GM18858 (cell line): ENCODE results near the gene MAPKBP1.

Source experiments
- ATAC-seq: cut with Tn5 transposase; IDR thresholded peaks from one replicate; pipeline ENCODE4 v1.9.1; 2021; ENCODE audit not compliant: unreplicated experiment

The MAPKBP1 gene

GRCh38 chr15:41847981-41848380 is 73.7 kb downstream of the MAPKBP1 start:
- no peak for ATAC-seq

GRCh38 chr15:41848631-41849030 is 74.3 kb downstream of the MAPKBP1 start:
- ATAC-seq, result no peak

DNA sequence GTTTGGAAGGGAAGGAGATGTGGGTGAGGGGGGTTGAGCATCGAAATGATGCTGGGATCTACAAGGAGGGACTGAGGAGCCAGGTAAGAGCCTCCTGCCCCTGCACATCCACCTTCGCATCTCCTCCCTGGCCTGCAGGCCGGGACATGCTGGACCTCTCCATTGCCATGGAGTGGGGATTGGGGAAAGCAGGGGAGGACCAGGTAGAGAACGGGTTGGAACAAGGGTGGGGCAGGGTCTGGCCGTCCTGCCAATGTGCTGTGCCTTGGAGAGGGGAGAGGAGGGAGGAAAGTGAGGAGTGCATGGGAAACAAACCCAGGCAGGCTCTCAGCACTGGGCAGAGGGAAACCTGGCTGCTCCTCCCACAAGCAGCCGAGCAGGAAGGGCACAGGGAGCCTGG is 74.9 kb downstream of the MAPKBP1 start:
- ATAC-seq, result no peak

DNA sequence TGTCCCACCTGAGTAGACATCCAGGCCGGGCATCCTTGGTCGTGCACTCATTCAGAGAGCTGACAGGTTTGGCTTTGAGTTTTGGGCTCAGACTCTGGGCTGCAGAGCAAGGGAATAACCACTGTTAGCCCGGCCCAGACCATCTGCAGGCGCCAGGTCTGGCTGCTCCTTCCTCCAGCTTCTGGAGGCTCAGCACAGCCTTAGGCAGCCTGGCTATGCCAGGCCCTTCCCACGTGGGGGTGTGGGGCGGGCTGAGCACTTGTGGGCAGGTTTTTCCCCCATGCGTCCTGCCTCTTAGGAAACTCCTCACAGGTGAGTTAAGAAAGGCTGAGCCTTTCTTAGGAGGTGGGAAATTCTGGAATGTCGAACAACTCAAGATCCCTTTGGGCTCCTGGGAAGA is 75.6 kb downstream of the MAPKBP1 start:
- ATAC-seq, result no peak

DNA sequence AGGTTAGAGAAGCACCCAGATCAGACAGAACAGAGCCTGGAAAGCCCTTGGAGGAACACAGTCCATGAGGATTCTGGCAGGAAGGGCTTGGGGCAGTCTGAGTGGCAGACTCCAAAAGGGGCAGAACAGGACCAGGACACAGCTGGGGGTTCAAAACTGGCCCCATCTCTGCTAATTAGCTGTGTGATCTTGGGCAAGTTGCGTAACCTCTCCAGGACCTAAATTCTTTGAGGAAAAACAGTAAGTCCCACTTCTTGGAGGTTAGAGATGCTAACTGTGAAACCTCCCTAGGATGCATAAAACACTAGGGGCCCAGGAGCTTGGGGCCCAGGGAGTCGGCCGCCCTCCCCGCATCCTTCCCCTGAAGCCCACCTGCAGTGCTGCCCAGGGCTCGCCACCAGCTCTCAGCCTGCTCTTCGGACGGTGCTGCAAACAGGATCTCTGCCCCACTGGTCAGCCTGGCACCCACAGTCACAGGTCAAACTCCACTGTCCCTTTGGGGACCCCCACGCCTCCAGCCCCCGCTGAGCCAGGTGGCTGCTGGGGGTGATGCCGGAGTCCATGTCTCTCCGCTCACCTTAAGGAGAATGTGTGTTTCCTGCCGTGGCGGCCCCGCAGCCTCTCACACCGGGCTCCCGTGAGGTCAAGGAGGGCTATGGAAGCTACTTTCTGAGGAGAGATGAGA is 76.3 kb downstream of the MAPKBP1 start:
- ATAC-seq, result no peak

GRCh38 chr15:41851167-41851523 is 76.9 kb downstream of the MAPKBP1 start:
- ATAC-seq, result no peak

DNA sequence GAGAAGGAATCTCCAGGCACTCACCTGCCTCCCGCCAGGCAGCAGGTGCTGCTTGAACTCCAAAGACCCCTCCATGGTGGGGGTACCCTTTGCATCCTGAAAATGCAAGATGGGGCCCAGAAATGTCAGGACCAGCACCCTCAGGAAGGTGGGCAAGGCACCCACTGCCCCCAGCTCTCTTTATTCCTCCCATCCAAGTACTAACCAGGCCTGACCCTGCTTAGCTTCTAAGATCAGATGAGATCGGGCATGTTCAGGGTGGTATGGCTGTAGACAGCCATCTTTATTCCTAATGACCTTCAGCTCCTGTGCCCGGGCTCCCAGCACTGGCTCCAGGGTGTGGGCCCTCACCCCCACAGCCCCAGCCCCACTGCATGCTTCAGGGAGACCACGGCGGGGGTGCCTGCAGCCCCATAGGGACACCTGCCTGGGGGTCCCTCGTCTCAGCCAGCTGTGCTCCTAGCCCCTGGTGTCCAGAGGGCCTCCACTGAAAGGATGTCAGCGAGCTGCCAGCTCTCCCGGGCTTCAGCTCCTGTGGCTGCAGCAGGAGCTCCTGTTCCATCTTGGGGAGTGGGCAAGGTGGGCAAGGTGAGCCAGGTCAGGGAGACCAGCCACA is 77.6 kb downstream of the MAPKBP1 start:
- ATAC-seq, result no peak

- no peak for ATAC-seq
Observed at GRCh38 chr15:41852736-41853590, 78.7 kb downstream of the MAPKBP1 start.

GRCh38 chr15:41853831-41854230 is 79.5 kb downstream of the MAPKBP1 start:
- no peak for ATAC-seq

- no peak for ATAC-seq
Observed at GRCh38 chr15:41854443-41854842, 80.2 kb downstream of the MAPKBP1 start.

- no peak for ATAC-seq
Observed at GRCh38 chr15:41855261-41855961, 81.1 kb downstream of the MAPKBP1 start.

GRCh38 chr15:41856262-41856661 is 82.0 kb downstream of the MAPKBP1 start:
- ATAC-seq, result no peak

DNA sequence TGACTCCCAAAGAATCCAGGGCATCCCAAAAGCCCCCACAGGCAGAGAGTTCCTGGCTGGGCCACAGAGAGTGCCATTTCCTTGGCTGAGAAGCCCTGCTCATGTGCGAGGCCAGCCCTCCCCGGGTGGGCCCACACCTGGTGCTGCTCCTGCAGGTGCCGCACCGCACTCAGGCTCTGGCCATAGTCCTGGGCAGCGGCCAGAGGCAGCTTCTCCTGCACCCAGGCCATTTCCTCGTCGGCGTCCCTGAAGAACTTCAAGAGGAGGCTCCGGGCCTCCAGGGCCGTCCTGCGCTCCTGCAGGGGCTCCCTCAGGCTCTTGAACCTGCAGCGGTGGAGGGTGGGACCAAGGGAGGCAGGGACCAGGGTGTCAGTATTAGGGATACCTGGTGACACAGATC is 82.4 kb downstream of the MAPKBP1 start:
- no peak for ATAC-seq

- no peak for ATAC-seq
Observed at GRCh38 chr15:41857316-41857715, 83.0 kb downstream of the MAPKBP1 start.

- no peak for ATAC-seq
Observed at GRCh38 chr15:41858756-41859155, 84.5 kb downstream of the MAPKBP1 start.

- ATAC-seq, result no peak
Observed at GRCh38 chr15:41860049-41860828, 86.0 kb downstream of the MAPKBP1 start.

DNA sequence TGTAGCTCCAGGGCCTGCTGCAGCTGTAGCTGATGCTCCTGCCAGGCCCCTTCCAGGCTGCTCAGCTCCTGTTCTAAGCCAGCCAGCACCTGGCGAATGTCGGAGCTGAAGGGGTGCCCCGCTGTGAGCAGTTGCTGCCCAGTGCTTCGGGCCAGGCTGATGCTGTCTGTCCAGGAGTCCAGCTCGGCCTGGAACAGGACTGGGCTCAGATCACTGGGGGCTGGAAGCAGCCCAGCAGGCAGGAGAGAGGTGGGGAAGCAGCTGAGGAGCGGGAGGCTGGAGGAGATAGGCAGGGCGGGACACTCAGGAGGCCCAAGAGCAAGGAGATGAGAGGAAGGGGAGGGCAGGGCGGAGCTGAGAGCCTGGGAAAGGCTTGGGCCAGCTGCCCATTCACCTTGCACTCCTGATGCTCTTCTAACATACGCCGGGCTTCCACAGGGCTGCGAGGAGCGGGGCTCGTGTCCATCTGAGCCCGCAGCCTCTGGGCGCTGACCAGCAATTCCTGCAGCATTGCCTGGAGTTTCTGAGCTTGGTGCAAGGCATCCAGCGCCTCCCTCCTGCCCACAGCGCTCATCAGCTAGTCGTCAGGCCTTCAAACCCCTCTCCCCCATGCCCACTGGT is 87.6 kb downstream of the MAPKBP1 start:
- no peak for ATAC-seq

DNA sequence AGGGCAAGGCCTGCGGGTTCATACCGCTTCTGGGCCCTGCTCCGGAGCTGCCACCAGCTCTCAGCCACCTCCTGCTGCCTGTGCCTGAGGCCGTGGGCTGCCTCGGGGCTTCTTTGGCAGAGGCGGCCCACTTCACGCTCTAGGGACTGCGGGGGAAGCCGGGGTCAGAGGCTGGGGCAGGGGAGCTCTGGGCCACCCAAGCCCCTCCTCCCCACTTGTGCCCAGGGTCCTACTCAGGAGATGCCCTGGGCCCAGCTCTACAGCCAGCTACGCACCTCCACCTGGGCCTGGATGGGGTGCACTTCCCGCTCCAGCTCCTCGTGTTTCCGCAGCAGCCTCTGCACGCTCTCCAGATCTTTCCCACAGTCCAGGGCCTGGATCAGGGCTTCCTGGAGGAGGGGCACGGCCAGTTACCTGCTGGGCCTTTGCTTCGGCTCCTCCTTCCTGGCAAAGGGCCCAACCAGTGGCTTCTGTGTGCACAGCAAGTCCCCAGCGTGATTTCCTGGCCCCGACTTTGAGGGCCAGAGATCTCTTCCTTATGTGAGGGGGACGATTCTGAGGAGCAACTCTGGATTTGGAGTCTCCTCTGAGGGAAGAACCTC is 88.3 kb downstream of the MAPKBP1 start:
- no peak for ATAC-seq

- ATAC-seq, result no peak
Observed at GRCh38 chr15:41865490-41866055, 91.3 kb downstream of the MAPKBP1 start.
